HCT116 (cell line): ENCODE measurements around the gene UBXN11. TPM values are rescaled to one million over a fixed set of nuclear protein-coding genes. Genes with fewer than 3 reads are reported as not detected.

Experiments used
- ATAC-seq: fragments of 200-7000 bp; cut with Tn5 transposase; 2 replicates; pipeline ENCODE4 v1.9.1; 2020; ENCODE audit warnings: mild to moderate bottlenecking, moderate library complexity
- BruUV-seq: library from RNA; stranded (reverse); fragments of 400-500 nt; replicated peaks from 2 replicates; lab custom pipeline; 2021; lab: Mats Ljungman, UMichigan
- CTCF ChIA-PET: fragments of 300-600 bp; sonication (Branson Sonifier 250); formaldehyde crosslinking; loops from one replicate; lab custom pipeline; 2021; ENCODE audit warnings: antibody characterized with exemption; lab: Charles Lee
- POLR2A ChIA-PET: fragments of 300-600, 350-600 bp; sonication (Branson Sonifier 250); formaldehyde crosslinking; loops from one replicate; lab custom pipeline; 2021; ENCODE audit warnings: antibody characterized with exemption; lab: Charles Lee
- RAD21 ChIA-PET, 2 experiments: fragments of 300-600 bp; sonication (Branson Sonifier 250); formaldehyde crosslinking; loops; one replicate each; lab custom pipeline; 2023; ENCODE audit warnings: low total read pairs in 2 of 2; ENCODE audit not compliant: uncharacterized antibody in 2 of 2, unreplicated experiment in 2 of 2, low non-redundant PET in 1 of 2; lab: Charles Lee
- DNase-seq: peaks from one replicate; pipeline ENCODE4 v3.0.0-alpha.2; 2010; ENCODE audit warnings: low read depth, low spot score
- H2AFZ ChIP-seq: fragments of 200-600 bp; shearing (Covaris generic), sonication (generic); 2 replicates; pipeline ENCODE4 v1.6.1; 2017; ENCODE audit warnings: low read depth, mixed run types, mixed read lengths, antibody characterized with exemption, low read length; ENCODE audit not compliant: poor library complexity, severe bottlenecking
- H3K27ac ChIP-seq: 2 replicates; pipeline ENCODE4 v1.5.1; 2012; ENCODE audit warnings: low read depth, low read length
- H3K27me3 ChIP-seq: fragments of 200-600 bp; sonication (generic); 2 replicates; pipeline ENCODE4 v1.6.1; 2016; ENCODE audit warnings: mixed run types, low read length, mixed read lengths; ENCODE audit not compliant: insufficient read depth
- H3K36me3 ChIP-seq, 2 experiments: fragments of 200-500 bp in 1 of 2; fragments of 200-600 bp in 1 of 2; sonication (Bioruptor generic) in 1 of 2; sonication (generic) in 1 of 2; 2 replicates each; pipeline versions ENCODE4 v1.5.1 to v1.6.1; 2014 to 2016; ENCODE audit warnings: low read length in 2 of 2, inconsistent platforms in 1 of 2, mixed read lengths in 1 of 2, mixed run types in 1 of 2; ENCODE audit not compliant: insufficient read depth in 2 of 2, control insufficient read depth in 1 of 2
- H3K4me1 ChIP-seq, 2 experiments: fragments of 200-600 bp in 1 of 2; sonication (generic) in 1 of 2; 2 replicates each; pipeline versions ENCODE4 v1.5.1 to v1.6.1; 2012 to 2017; ENCODE audit warnings: low read length in 2 of 2, inconsistent platforms in 1 of 2, mild to moderate bottlenecking in 1 of 2, mixed read lengths in 1 of 2, mixed run types in 1 of 2, moderate library complexity in 1 of 2; ENCODE audit not compliant: insufficient read depth in 2 of 2, control insufficient read depth in 1 of 2
- H3K4me2 ChIP-seq: fragments of 200-600 bp; sonication (generic); 2 replicates; pipeline ENCODE4 v1.6.1; 2017; ENCODE audit warnings: mixed run types, low read length, mixed read lengths
- H3K4me3 ChIP-seq, 2 experiments: fragments of 200-600 bp in 1 of 2; sonication (generic) in 1 of 2; replicated peaks in 1 of 2; 2 replicates each; pipeline ENCODE4 v1.5.1; 2011 to 2016; ENCODE audit warnings: low read length in 2 of 2, control low read depth in 1 of 2, low read depth in 1 of 2, mild to moderate bottlenecking in 1 of 2, mixed read lengths in 1 of 2, mixed run types in 1 of 2
- H3K79me2 ChIP-seq: fragments of 200-600 bp; sonication (generic); 2 replicates; pipeline ENCODE4 v1.6.1; 2017; ENCODE audit warnings: mild to moderate bottlenecking, mixed run types, low read length, moderate library complexity, mixed read lengths; ENCODE audit not compliant: insufficient read depth
- H3K9ac ChIP-seq: fragments of 200-600 bp; sonication (generic); 2 replicates; pipeline ENCODE4 v1.6.1; 2016; ENCODE audit warnings: low read length, mixed read lengths
- H3K9me2 ChIP-seq: fragments of 200-600 bp; sonication (generic), shearing (Covaris generic); 2 replicates; pipeline ENCODE4 v1.6.1; 2017; ENCODE audit warnings: mixed run types, mild to moderate bottlenecking, moderate library complexity; ENCODE audit not compliant: insufficient read depth
- H3K9me3 ChIP-seq, 2 experiments: fragments of 200-500 bp in 1 of 2; fragments of 200-600 bp in 1 of 2; sonication (Bioruptor generic) in 1 of 2; sonication (generic) in 1 of 2; 2 replicates each; pipeline ENCODE4 v1.6.1; 2014 to 2017; ENCODE audit warnings: low read length in 2 of 2, mixed read lengths in 2 of 2, inconsistent platforms in 1 of 2, low read depth in 1 of 2, mild to moderate bottlenecking in 1 of 2, mixed run types in 1 of 2, moderate library complexity in 1 of 2; ENCODE audit not compliant: control insufficient read depth in 1 of 2, insufficient read depth in 1 of 2
- H4K20me1 ChIP-seq: fragments of 200-600 bp; sonication (generic), shearing (Covaris generic); 2 replicates; pipeline ENCODE4 v1.6.1; 2017; ENCODE audit warnings: mixed run types, mild to moderate bottlenecking, moderate library complexity; ENCODE audit not compliant: insufficient read depth
- CEBPB ChIP-seq: IDR thresholded peaks from 2 replicates; pipeline ENCODE4 v1.6.1; 2012; ENCODE audit warnings: low read depth
- EZH2 ChIP-seq: fragments of 200-600 bp; sonication (generic); IDR thresholded peaks from 2 replicates; pipeline ENCODE4 v1.6.1; 2017; ENCODE audit warnings: antibody characterized with exemption, mixed run types
- POLR2A ChIP-seq: IDR thresholded peaks from 2 replicates; pipeline ENCODE4 v1.7.0; 2011; ENCODE audit warnings: borderline replicate concordance; ENCODE audit not compliant: insufficient read depth, insufficient read length; ENCODE audit errors: extremely low read depth
- POLR2AphosphoS5 ChIP-seq: IDR thresholded peaks from 2 replicates; pipeline ENCODE4 v1.6.1; 2011; ENCODE audit warnings: mild to moderate bottlenecking, low read depth, low read length, moderate library complexity
- SIN3A ChIP-seq: IDR thresholded peaks from 2 replicates; pipeline ENCODE4 v1.6.1; 2012; ENCODE audit warnings: low read depth
- SP1 ChIP-seq: IDR thresholded peaks from 2 replicates; pipeline ENCODE4 v1.6.1; 2012; ENCODE audit warnings: low read depth
- SRF ChIP-seq: IDR thresholded peaks from 2 replicates; pipeline ENCODE4 v1.6.1; 2012; ENCODE audit warnings: low read depth
- ZFX ChIP-seq: fragments of 450-650 bp; IDR thresholded peaks from 2 replicates; pipeline ENCODE4 v1.6.1; 2017
- ZNF274 ChIP-seq: fragments of 200-500 bp; sonication (Bioruptor generic); IDR thresholded peaks from 2 replicates; pipeline ENCODE4 v1.6.1; 2014; ENCODE audit warnings: mild to moderate bottlenecking, low read depth, low read length, inconsistent platforms
- intact Hi-C: fragments of 100-400 bp; cut with micrococcal nuclease; formaldehyde crosslinking; loops from 2 replicates; pipeline ENCODE4 v1.10.0; 2022
- total RNA-seq: library from RNA; stranded (reverse); gene quantifications from one replicate; pipeline ENCODE4 v1.2.1, GENCODE V29; 2021; ENCODE audit not compliant: unreplicated experiment
- TF ChIP-seq, protein P1 (sequence below): IDR thresholded peaks from 2 replicates; pipeline ENCODE4 v1.6.1; 2012

UBXN11 gene
- total RNA-seq, 1 experiment from 2014 or later = 19.3 TPM

DNA sequence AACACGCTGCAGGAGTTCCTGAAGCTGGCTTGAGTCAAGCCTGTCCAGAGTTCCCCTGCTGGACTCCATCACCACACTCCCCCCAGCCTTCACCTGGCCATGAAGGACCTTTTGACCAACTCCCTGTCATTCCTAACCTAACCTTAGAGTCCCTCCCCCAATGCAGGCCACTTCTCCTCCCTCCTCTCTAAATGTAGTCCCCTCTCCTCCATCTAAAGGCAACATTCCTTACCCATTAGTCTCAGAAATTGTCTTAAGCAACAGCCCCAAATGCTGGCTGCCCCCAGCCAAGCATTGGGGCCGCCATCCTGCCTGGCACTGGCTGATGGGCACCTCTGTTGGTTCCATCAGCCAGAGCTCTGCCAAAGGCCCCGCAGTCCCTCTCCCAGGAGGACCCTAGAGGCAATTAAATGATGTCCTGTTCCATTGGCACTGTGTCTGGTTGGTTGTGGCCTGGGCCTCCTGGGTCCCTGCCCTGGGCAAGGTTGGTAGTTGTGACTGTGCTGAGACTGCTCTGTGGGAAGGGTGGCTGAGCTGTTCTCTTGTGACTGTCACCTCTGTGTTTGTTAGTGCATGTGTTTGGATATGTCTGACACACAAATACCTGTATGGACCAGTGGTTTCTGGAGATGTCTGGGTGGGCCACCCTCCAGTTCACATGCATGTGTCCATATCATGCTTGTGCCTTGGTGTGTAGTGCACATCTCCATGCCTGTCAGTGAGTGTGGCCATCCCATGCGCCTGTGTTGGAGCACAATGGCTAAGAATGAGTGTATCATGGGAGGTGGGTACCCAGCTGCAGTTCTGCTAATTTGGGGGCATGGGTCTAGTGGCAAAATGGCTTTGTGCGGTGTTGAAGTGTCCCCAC lies 25.1 kb downstream of the UBXN11 start:
- H3K27me3 ChIP-seq = no peaks in the 10 kb centered on the region
- no peaks in the 10 kb centered on the region for H4K20me1 ChIP-seq
- H3K4me1 ChIP-seq = peaks cover 45 to 94% of the 10 kb centered on the region in 2 experiments
- ChIA-PET RAD21 (no interaction called here), POLR2A (no interaction called here)
- TF ChIP-seq POLR2AphosphoS5 (peak; percentile 33; the same call in 1 of the 2 replicates), SRF (no peak)
- TF ChIP-seq, all 23 proteins: peak for 1
- Histone ChIP-seq H3K4me3 (peak overlapping the region; percentile 74 to 76), H3K4me2 (peak overlapping the region; percentile 97), H3K9ac (peak overlapping the region; percentile 83; the same call in 1 of the 2 replicates), H3K27ac (peak overlapping the region; percentile 81; the same call in 1 of the 2 replicates), H3K9me2 (no peaks in the 10 kb centered on the region), H2AFZ (no peak overlapping the region), H3K79me2 (peaks cover 20% of the 10 kb centered on the region), H3K36me3 (peaks cover 13 to 16% of the 10 kb centered on the region in 2 experiments), H3K9me3 (no peaks in the 10 kb centered on the region)
- intact Hi-C loops = no loop called here
- no peak for DNase-seq
- CTCF ChIA-PET = interaction anchor here (2.0 kb wide), 1 partner anchor 136 kb away, joined by 7 read pairs; no protein-coding TSS in a partner anchor
- BruUV-seq = TSS peak; percentile 76
- no peak for ATAC-seq

DNA sequence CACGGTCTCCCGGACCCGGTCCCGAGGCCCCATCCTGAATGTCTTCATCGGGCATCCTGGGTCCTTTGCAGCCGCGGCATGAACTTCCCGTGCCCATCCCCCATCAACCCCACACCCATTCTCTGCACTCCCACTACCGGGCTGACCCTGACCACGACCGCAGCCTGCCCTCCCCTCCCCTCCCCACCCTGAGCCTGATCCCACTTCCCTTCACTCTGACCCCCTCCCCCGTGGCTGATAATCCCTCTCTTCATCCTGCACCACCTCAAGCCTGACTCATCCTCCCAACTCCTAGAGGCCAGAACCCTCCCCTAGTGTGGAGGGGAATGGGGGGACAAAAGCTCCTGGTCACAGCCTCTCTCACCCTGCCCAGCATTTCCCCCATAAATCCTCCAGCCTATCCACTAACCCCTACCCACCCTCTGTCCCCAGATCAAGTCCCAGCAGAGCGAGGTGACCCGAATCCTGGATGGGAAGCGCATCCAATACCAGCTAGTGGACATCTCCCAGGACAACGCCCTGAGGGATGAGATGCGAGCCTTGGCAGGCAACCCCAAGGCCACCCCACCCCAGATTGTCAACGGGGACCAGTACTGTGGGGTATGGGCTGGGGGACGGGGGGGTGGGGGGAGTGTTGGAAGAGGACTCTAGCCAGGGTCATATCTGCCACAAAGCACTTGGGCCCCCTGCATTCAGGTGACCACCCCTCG lies 25.9 kb downstream of the UBXN11 start:
- CTCF ChIA-PET = interaction anchor here (1.2 to 2.0 kb wide), 4 partner anchors 11 to 136 kb away, joined by 3 to 9 read pairs (median 6); no protein-coding TSS in a partner anchor
- H3K9ac ChIP-seq = peak overlapping the region; percentile 83
- no peaks in the 10 kb centered on the region for H3K9me2 ChIP-seq
- no TSS peak for BruUV-seq
- TF ChIP-seq CEBPB (no peak), ZFX (no peak), SP1 (no peak), EZH2 (no peak), ZNF274 (no peak), SIN3A (no peak), POLR2AphosphoS5 (no peak), POLR2A (no peak)
- TF ChIP-seq, protein P1, sequence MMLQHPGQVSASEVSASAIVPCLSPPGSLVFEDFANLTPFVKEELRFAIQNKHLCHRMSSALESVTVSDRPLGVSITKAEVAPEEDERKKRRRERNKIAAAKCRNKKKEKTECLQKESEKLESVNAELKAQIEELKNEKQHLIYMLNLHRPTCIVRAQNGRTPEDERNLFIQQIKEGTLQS = no peak
- TF ChIP-seq, all 23 proteins: peak for 0
- Histone ChIP-seq H3K4me1 (peaks cover 49 to 95% of the 10 kb centered on the region in 2 experiments), H3K27ac (peak overlapping the region; percentile 81), H4K20me1 (no peaks in the 10 kb centered on the region), H3K9me3 (no peaks in the 10 kb centered on the region), H3K4me2 (peak overlapping the region; percentile 97), H3K79me2 (peaks cover 20% of the 10 kb centered on the region), H3K4me3 (peak overlapping the region; percentile 74 to 76), H2AFZ (no peak overlapping the region), H3K27me3 (no peaks in the 10 kb centered on the region), H3K36me3 (peaks cover 13 to 20% of the 10 kb centered on the region in 2 experiments)
- ATAC-seq = peak; percentile 3
- POLR2A ChIA-PET = interaction anchor here (0.7 kb wide), 1 partner anchor 98 kb away, joined by 5 read pairs; no protein-coding TSS in a partner anchor
- no peak for DNase-seq
- RAD21 ChIA-PET = no interaction called here
- intact Hi-C loops = no loop called here
